ENCODE data around the gene ZNF433.

- TF ChIP-seq CTCF (IDR thresholded peaks at IDR 0.05) (no peak), POLR2A (IDR thresholded peaks at IDR 0.05) (no peak)
These were observed 16.6 kb upstream of the ZNF433 start for GRCh38 chr19:12052091-12052496.

All from gastroesophageal sphincter (tissue), 3 donors.